ENCODE data around the gene ZFYVE19. TPM values are rescaled to one million over a fixed set of nuclear protein-coding genes. Genes with fewer than 3 reads are reported as not detected.

The ZFYVE19 gene
- total RNA-seq, 1 experiment from 2014 or later: 39.5 TPM

- CTCF ChIA-PET: interaction anchor here (0.5 kb wide), 1 partner anchor 15 kb away, joined by 6 read pairs; no protein-coding TSS in a partner anchor
- peak overlapping the region; percentile 86 to 90 for H3K4me3 ChIP-seq (ENCODE audit: low read depth in 2 of 2, low read length in 2 of 2)
These were observed 2.1 kb downstream of the ZFYVE19 start for GRCh38 chr15:40808861-40809450.

GRCh38 chr15:40812721-40813425 is 6.0 kb downstream of the ZFYVE19 start:
- in situ Hi-C loops (cut with HindIII; ENCODE audit: low pct_unique_long_range_greater_than_20kb, low sequenced_read_pairs): no loop called here
- Histone ChIP-seq H3K27ac (ENCODE audit: low read length) (no peak overlapping the region), H3K9me3 (ENCODE audit: control insufficient read depth, insufficient read depth, low read depth, low read length) (no peaks in the 10 kb centered on the region), H3K36me3 (ENCODE audit: control insufficient read depth, insufficient read depth, low read length) (no peaks in the 10 kb centered on the region), H3K27me3 (ENCODE audit: control insufficient read depth, insufficient read depth, low read length) (no peaks in the 10 kb centered on the region), H3K4me3 (ENCODE audit: low read depth in 2 of 2, low read length in 2 of 2) (no peak overlapping the region), H3K4me1 (ENCODE audit: control insufficient read depth, insufficient read depth, low read length) (peaks cover 13% of the 10 kb centered on the region)
- ChIA-PET CTCF (no interaction called here), POLR2A (no interaction called here)
- DNase-seq (ENCODE audit: low read depth, low spot score) (no peak), ATAC-seq (no peak)
- BruUV-seq (replicated peaks): no TSS peak
- intact Hi-C loops (cut with micrococcal nuclease; ENCODE audit: unreplicated experiment): no loop called here
- TF ChIP-seq SIN3A (IDR thresholded peaks at IDR 0.05; ENCODE audit: borderline replicate concordance, insufficient read depth, low read depth, low read length) (no peak), TCF7L2 (IDR thresholded peaks at IDR 0.05; ENCODE audit: low read depth, low read length) (no peak), REST (IDR thresholded peaks at IDR 0.05; ENCODE audit: insufficient read depth in 1 of 2, low read depth in 2 of 2, low read length in 1 of 2) (no peak), POLR2AphosphoS5 (IDR thresholded peaks at IDR 0.05; ENCODE audit: low read depth, low read length) (no peak)

More at GRCh38 chr15:40808861-40809450, 2.1 kb downstream of the ZFYVE19 start:
- intact Hi-C loops (cut with micrococcal nuclease; ENCODE audit: unreplicated experiment) (no loop called here), in situ Hi-C loops (cut with HindIII; ENCODE audit: low pct_unique_long_range_greater_than_20kb, low sequenced_read_pairs) (no loop called here)
- TF ChIP-seq CTCF (IDR thresholded peaks at IDR 0.05) (no peak), SIN3A (IDR thresholded peaks at IDR 0.05; ENCODE audit: borderline replicate concordance, insufficient read depth, low read depth, low read length) (no peak), POLR2AphosphoS5 (IDR thresholded peaks at IDR 0.05; ENCODE audit: low read depth, low read length) (no peak), TCF7L2 (IDR thresholded peaks at IDR 0.05; ENCODE audit: low read depth, low read length) (no peak), REST (IDR thresholded peaks at IDR 0.05; ENCODE audit: insufficient read depth in 1 of 2, low read depth in 2 of 2, low read length in 1 of 2) (no peak)
- Histone ChIP-seq H3K4me1 (ENCODE audit: control insufficient read depth, insufficient read depth, low read length) (peaks cover 10% of the 10 kb centered on the region), H3K27ac (ENCODE audit: low read length) (peak overlapping the region; percentile 94; the same call in 1 of the 2 replicates), H3K36me3 (ENCODE audit: control insufficient read depth, insufficient read depth, low read length) (no peaks in the 10 kb centered on the region), H3K27me3 (ENCODE audit: control insufficient read depth, insufficient read depth, low read length) (no peaks in the 10 kb centered on the region), H3K9me3 (ENCODE audit: control insufficient read depth, insufficient read depth, low read depth, low read length) (no peaks in the 10 kb centered on the region)
- ATAC-seq (no peak), DNase-seq (ENCODE audit: low read depth, low spot score) (no peak)
- POLR2A ChIA-PET: no interaction called here
- BruUV-seq (replicated peaks): no TSS peak

All from Panc1 (cell line).